GM19239 (cell line): ENCODE measurements around the gene HOXA13.

Experiments used
- DNase-seq: peaks from one replicate; pipeline ENCODE4 v3.0.0; 2011; ENCODE audit warnings: low spot score; ENCODE audit not compliant: insufficient read length
- FAIRE-seq: peaks from 2 replicates; lab custom pipeline; 2011; peaks lifted over from hg19 to GRCh38; lab: Jason Lieb, UNC

The HOXA13 gene

DNA sequence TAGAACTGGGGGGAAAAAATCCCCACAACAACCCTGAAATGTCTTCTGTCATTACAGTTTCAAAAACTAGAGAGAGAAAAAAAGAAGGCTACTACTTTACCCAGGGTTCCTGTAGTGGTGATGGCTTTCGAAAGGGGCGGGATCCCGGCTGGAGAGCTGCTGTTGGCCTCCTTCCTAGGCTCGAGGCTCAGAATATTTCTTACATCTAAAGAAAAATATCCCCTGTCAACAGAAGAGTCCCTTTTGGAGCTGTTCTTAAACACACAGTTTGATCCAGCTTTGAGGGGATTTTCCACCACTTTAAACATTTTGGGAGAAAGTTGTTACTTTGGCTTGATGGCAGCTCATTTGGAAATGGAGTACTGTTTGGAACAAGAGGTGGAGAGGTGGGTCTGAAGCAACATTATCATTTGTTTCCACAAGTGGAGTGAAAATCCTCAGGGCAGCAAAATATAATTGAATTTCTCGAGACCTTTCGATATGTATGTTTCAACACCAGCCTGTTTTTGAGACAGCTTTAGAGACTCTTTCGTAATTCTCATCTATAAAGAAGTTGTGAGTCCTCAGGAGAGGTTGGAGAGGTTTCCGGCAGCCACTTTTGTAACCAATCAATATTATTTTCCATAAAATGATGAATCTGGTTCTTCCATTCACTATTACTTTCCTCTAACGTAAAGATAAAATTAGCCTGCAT lies 5.1 kb downstream of the HOXA13 start:
- FAIRE-seq = no peak
- DNase-seq = no peak

- FAIRE-seq (no peak), DNase-seq (no peak)
Observed at GRCh38 chr7:27194002-27194352, 5.9 kb downstream of the HOXA13 start.

DNA sequence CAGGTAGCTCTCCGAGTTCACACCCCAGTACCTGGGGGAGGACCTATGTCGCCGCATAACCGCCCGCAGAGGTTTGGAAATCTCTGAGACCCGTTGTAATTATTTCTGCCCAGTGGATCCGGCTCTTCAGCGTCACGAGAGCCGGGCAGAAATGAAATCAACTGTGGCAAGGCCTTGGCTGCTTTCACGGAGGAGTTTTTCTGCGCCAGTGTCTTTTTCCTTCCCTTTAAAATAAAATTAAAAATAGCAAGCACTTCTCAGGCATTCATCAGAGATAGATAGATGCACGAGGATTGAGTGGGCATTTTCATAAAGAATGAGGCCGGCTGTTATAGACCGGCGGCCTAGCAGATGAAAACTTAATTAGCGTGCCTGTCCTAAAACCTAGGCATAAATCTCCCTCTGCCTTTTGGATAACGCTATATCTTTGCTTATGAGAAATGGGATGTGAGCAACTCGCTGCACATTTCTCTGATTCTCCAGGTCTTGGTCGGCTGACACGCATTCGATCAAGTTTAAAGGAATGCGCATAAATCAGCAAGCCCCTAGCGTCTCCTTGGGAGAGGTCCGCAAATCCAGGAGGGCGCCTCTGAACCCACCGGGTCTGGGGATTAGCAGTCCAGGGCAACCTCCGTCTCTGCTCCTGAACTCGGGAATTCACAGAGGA lies 6.4 kb downstream of the HOXA13 start:
- no peak for FAIRE-seq

DNA sequence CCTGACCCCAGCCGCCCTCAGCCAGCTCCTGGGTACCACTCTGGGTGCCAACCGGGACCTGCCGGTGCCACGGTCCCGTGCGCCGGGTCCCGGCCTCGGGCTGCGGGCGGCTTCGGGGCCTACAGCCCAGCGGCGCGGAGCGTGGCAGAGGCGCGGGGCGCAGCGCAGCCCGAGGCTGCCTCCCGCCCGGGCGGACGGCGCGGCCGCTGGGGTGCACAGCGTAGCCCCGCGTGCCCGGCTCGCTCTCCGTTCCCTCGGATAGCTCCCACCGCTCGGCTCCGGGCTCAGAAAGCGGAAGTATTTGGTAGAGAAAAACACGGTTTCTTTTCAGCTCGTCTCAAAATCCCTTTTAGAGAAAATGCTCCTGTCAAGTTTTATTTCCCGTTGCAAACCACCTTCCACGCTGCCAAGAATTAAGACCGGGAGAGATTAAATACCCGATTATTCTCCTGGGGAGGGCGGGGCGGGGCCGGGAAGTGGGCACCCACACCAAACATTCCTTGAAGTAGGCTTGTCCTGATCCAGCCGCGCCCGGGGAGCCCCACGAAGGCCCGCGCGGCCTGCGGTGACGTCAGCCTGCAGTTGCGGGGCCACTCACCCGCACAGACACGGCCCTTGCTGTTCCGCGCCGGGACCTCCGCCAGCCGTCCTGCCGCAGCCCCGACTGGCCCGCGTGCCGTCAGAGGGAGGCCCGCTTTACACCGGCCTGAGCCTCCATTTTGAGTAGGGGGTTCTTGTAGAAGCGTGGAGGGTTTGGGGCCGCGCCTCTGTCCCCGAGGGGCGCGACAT lies 7.2 kb downstream of the HOXA13 start:
- FAIRE-seq = no peak
- no peak for DNase-seq

More for the DNA sequence above, 6.4 kb downstream of the HOXA13 start:
- no peak for DNase-seq

DNA sequence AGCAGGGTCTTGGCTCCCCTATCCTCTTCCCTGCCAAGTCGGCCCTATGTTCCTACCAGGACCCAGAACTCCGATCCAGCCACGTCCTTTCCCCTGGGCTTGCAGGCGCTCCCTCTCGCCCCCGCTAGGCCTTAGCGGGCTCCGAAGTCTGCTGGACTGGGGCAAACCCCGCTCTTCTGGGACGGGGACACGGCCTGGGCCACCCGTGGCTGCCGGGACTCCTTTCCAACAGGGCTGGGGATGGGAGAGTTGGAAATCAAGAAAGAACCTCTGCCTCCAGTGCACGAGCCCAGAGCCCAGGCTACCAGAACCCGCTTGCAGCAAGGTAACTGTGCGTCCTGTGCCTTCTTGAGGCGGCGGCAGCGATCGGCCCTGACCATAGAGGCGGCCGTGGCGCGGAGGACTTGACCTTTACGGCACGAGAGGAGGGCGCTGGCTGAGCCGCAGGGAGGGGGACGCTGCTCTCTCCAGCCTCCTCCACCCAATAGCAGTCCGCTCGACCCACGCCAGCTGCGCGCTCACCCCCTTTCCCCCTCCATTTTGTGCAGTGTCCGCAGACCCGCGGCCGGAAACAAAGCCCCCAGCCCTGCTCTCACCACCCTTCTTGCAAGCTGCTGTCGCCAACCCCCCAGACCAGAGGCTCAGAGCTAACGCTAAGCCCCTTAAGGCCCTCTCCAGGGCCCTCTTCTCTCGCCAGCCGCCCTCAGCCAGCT lies 7.9 kb downstream of the HOXA13 start:
- no peak for FAIRE-seq
- no peak for DNase-seq

DNA sequence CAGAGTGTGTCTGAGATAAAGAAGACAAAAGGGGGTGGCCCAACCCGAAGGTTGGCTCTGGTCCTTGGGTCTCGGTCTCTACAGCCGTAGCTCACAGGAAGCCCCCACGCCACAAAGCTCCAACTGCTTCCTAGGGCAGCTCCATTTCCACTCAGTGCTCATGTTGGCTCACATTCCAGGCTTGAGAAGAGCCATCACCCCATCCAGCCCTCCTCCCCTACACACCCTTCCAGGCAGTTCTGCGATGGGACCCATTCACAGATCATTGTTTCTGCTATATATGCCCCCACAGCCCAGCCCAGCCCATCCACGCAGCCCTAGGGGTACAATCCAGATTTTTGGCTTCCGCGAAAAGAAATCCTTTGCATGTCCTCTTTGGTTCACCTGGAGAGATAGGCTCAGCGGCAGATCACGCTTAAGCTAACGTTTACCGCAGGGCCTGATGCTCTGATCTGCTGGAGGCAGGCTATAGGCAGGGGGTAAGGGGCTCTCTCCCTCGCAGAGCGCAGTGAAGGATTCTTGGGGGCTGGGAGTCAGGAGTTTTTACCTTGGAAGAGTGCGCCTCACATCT lies 8.6 kb downstream of the HOXA13 start:
- FAIRE-seq (no peak), DNase-seq (no peak)

DNA sequence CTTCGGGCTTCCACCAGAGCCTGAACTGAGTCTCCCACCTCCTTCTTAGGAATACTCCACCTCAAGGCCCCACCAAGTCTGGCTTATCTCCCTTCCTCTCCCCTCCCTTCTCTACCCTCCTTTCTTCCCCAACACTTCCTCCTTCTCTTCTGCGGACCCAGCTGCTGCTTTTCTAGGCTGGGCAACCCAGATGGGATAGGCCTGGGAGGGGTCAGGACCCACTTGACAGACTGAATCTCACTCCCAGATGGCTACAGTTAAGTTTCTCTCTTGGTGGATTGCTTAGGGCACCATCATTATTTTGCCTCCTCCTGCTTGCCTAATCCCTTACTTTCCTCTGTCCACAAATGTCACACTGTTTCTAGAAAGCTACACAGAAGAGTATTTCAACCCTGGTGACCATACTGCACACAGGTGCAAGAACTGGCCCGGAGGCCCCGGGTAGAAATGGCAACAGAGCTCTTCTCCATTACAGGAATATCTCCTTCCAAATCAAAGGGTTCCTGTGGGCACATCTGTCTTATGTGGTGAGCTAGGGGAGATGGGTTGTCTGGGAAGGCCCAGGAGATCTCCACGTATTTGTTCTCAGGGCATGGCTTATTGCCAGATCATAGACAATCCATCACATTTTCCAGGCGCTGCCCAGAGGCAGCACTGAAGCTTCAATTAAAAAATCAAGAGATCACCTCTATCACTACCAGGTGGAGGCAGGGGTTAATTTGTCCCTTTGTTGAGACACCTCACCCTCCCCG lies 9.7 kb downstream of the HOXA13 start:
- DNase-seq (no peak), FAIRE-seq (no peak)

DNA sequence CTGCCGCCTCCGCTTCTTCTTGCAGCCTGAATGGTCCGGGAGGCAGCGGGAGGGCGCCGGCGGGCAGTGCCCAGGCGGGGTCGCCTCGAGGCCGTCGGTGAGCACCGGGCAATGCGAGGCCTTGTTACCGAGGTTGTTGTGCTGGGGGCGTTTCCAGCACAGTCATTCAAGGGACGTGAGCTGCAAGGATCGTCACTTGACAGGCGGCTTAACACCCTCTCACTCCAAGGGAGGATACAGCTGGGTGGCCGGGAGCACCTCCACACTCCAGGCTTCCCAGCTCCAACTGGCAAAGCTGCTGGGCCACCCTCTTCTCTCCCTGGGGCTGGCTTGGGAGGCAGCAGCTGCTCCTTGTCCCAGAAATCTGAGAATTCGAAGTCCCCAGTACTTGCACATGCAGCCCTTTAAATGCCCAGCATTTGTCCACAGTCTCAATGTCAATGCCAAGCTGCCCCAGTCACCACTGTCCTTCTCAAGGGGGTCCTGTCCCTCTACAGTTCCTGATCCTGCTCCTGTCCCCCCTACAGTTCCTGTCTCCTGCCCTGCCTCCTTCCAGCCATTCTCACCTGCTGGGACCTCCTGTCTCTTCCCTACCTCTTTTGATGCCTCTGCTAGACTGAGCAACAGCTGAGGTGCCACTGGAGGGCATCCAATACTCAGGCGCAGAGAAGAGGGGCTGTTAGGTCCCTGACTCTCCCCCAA lies 10.4 kb downstream of the HOXA13 start:
- FAIRE-seq (no peak), DNase-seq (no peak)

DNA sequence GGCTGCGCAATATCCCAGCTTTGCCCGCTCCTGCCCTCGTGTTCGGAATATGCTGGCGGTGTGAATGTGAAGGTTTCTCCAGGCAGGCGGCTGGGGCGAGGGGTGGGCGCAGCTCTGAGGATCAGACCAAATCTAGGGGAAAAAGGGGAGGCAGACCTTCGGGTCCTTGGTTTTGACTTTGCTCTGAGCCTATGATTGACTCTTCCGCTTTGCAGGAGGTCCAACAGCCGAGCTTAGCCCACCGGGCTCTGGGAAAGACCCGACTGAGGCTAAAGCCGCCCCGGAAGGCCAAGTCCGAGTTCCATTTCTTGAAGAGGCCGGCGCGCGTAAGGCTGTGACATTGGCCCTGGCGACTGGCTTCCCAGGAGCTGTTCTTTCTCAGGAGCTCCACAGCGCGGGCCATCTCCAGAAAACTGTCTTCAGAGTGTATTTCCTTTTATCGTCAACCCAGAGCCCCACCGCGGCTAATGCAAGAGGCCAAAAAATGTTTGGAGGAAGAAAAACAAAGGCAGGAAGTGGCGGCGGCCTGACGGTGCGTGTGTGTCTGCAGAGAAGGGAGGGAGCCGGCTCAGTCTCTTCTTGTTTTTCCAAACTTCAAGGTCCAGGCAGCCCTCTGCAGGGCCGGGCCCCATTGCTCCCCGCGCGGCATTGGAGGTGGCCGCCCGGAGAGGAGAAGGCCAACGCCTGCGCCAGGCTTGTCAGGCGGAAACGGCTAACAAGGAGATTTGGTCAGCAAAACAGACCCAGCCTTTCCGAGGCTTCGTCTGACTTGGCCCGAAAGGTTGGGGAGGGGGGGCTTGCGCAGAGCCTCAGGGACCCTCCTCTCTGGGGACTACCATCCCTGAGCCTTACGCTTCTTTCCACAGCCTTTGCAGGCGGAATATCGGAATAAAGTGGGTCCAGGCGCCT lies 11.3 kb downstream of the HOXA13 start:
- DNase-seq (no peak), FAIRE-seq (no peak)

GRCh38 chr7:27187475-27188385 lies 12.2 kb downstream of the HOXA13 start:
- DNase-seq (no peak), FAIRE-seq (no peak)

DNA sequence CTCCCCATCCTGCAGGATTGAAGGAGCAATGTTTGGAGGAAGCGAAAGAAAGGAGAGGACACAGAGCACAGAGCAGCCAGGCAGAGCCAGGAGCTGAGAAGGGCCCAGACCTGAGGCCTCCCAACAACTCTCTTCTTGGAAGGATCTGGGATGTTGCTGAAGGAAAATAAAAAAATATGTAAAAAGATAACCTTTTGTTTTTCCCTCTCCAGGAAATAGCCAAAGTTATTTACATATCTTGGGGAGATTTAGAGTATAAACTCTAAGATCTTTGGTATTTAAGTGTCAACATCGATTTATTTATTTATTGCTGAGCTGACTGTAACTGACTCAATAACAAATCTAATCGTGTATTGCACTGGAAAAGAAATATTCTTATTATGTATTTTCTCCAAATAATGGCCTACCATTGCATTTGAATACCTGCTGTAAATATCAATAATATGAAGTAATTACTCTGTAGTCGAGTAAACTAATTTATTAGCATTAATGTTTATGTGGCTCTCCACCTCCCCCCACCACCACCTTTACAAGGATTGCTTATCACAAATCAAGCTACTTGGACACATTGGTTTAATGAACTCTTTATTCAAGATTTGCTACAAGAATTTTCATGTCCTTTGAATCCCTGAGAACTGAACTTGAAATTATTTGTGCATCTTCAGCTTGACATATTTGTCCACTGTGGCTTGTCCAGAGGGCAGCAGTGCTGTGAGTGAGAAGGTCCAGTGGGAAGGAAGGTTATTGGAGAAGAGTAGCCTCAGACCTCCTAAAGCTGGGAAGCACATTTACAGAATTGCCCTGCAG lies 13.0 kb downstream of the HOXA13 start:
- FAIRE-seq = no peak
- DNase-seq = no peak

DNA sequence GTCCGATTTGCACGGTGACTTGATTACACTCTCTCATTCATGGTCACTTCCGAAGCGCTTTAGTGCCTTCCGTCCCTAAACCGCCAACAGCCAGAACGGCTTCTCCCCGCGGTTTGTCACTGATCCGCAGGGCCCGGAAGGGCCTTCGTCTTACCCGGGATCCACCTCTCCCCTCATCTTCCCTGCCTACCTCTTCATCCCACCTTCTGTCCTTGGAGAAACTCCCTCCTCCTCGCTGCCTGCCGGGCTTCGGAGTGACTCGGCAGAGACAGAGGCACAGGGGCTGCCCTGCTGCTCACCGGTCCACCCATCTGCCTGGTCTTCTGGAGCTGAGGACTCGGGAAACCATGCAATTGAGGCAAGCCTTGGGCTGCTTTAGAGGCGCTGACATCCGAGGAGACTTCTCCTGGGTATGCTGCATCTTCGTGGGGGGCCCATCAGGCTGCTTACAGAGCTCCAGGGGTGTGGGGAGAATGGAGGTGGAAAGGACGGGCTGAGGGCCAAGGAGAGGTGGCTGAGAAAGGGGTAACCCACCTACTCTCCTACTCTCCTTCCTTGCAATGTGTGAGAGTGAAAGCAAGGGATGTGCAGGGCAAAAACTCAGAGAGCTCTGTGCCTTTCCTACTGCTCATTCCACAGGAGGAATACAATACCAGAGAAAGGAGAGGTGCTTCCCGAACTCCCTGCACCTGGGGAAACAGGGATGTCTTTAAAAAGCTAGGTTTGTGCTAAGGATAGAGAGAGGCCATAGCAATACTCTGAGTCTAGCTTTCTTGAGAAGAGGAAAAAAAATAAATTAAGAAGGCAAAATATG lies 13.8 kb downstream of the HOXA13 start:
- no peak for DNase-seq
- FAIRE-seq = no peak

- FAIRE-seq = peak; percentile 26
Observed at GRCh38 chr7:27185013-27185853, 14.7 kb downstream of the HOXA13 start, which contains the start of gene HOXA11. Gene HOXA11, minus strand, starts transcription at chr7:27185232. Its CDS starts 88 bp downstream, at chr7:27185144.

GRCh38 chr7:27184337-27185012 lies 15.4 kb downstream of the HOXA13 start:
- FAIRE-seq (no peak), DNase-seq (no peak)

More at GRCh38 chr7:27185013-27185853, 14.7 kb downstream of the HOXA13 start, which contains the start of gene HOXA11:
- DNase-seq = no peak
